ENCODE data around the gene GATAD2B. TPM values are rescaled to one million over a fixed set of nuclear protein-coding genes. Genes with fewer than 3 reads are reported as not detected.

The GATAD2B gene
- total RNA-seq, 1 experiment from 2014 or later = 46.9 TPM

- ATAC-seq = no peak
- H3K36me3 Mint-ChIP-seq = peaks cover 27% of the 10 kb centered on the region
- no peak for TF ChIP-seq ESRRA (CRISPR knock-in tag; IDR thresholded peaks at IDR 0.05; ENCODE audit: borderline replicate concordance)
- TF ChIP-seq IRF2 (CRISPR knock-in tag; IDR thresholded peaks at IDR 0.05; ENCODE audit: borderline replicate concordance, low read depth) = no peak
- no peak for DNase-seq (ENCODE audit: low spot score)
- H3K4me3 Mint-ChIP-seq = no peak overlapping the region
- POLR2A ChIA-PET = no interaction called here
- H3K4me1 Mint-ChIP-seq = peaks cover 28% of the 10 kb centered on the region
- CTCF ChIA-PET = no interaction called here
- H3K27ac Mint-ChIP-seq = no peak overlapping the region
- peaks cover 5% of the 10 kb centered on the region for H3K9me3 Mint-ChIP-seq
- no peaks in the 10 kb centered on the region for H3K27me3 Mint-ChIP-seq (ENCODE audit: low read depth)
Observed at GRCh38 chr1:153970346-153970745, 47.6 kb upstream of the GATAD2B start.

- H3K36me3 Mint-ChIP-seq = peaks cover 15% of the 10 kb centered on the region
- ATAC-seq = no peak
- no peaks in the 10 kb centered on the region for H3K27me3 Mint-ChIP-seq (ENCODE audit: low read depth)
- TF ChIP-seq, protein P1, sequence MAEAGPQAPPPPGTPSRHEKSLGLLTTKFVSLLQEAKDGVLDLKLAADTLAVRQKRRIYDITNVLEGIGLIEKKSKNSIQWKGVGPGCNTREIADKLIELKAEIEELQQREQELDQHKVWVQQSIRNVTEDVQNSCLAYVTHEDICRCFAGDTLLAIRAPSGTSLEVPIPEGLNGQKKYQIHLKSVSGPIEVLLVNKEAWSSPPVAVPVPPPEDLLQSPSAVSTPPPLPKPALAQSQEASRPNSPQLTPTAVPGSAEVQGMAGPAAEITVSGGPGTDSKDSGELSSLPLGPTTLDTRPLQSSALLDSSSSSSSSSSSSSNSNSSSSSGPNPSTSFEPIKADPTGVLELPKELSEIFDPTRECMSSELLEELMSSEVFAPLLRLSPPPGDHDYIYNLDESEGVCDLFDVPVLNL (CRISPR knock-in tag; IDR thresholded peaks at IDR 0.05; ENCODE audit: borderline replicate concordance, low read depth) = no peak
- ChIA-PET CTCF (interaction anchor here (2.9 kb wide), 1 partner anchor 17 kb away, joined by 28 read pairs; the partner anchor contains the start of gene RAB13), POLR2A (interaction anchor here (0.6 to 4.4 kb wide), 2 partner anchors 9 to 10 kb away, joined by 3 to 55 read pairs; partner anchors contain the start of genes CRTC2 and JTB)
- H3K4me3 Mint-ChIP-seq = peak overlapping the region; percentile 80
- peaks cover 5% of the 10 kb centered on the region for H3K9me3 Mint-ChIP-seq
- DNase-seq (ENCODE audit: low spot score) = no peak
- H3K4me1 Mint-ChIP-seq = peaks cover 27% of the 10 kb centered on the region
- no peak overlapping the region for H3K27ac Mint-ChIP-seq
Observed at GRCh38 chr1:153968972-153969371, 46.2 kb upstream of the GATAD2B start.

- DNase-seq (ENCODE audit: low spot score) (no peak), ATAC-seq (no peak)
- ChIA-PET POLR2A (interaction anchor here (0.6 to 4.4 kb wide), 6 partner anchors 9 to 46 kb away, joined by 3 to 55 read pairs (median 22); partner anchors contain the start of genes CRTC2, DENND4B, GATAD2B and JTB), CTCF (interaction anchor here (1.9 to 2.9 kb wide), 3 partner anchors 17 to 271 kb away, joined by 4 to 28 read pairs (median 21); partner anchors contain the start of genes DENND4B and RAB13)
- Mint-ChIP-seq H3K4me3 (peak overlapping the region; percentile 80), H3K9me3 (peaks cover 5% of the 10 kb centered on the region), H3K4me1 (peaks cover 26% of the 10 kb centered on the region), H3K36me3 (peaks cover 9% of the 10 kb centered on the region), H3K27ac (no peak overlapping the region), H3K27me3 (ENCODE audit: low read depth) (no peaks in the 10 kb centered on the region)
- no peak for TF ChIP-seq NR3C1 (CRISPR knock-in tag; conservative IDR thresholded peaks at IDR 0.05; ENCODE audit: low read depth)
- no peak for TF ChIP-seq EMX1 (CRISPR knock-in tag; IDR thresholded peaks at IDR 0.05)
- TF ChIP-seq FOXP1 (CRISPR knock-in tag; IDR thresholded peaks at IDR 0.05; ENCODE audit: borderline replicate concordance) = no peak
- TF ChIP-seq ZNF138 (CRISPR knock-in tag; conservative IDR thresholded peaks at IDR 0.05) = no peak
- TF ChIP-seq, protein P2, sequence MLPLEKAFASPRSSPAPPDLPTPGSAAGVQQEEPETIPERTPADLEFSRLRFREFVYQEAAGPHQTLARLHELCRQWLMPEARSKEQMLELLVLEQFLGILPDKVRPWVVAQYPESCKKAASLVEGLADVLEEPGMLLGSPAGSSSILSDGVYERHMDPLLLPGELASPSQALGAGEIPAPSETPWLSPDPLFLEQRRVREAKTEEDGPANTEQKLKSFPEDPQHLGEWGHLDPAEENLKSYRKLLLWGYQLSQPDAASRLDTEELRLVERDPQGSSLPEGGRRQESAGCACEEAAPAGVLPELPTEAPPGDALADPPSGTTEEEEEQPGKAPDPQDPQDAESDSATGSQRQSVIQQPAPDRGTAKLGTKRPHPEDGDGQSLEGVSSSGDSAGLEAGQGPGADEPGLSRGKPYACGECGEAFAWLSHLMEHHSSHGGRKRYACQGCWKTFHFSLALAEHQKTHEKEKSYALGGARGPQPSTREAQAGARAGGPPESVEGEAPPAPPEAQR (CRISPR knock-in tag; IDR thresholded peaks at IDR 0.05) = no peak
- TF ChIP-seq SP1 (CRISPR knock-in tag; conservative IDR thresholded peaks at IDR 0.05) = no peak
- TF ChIP-seq CREB1 (CRISPR knock-in tag; IDR thresholded peaks at IDR 0.05) = no peak
- no peak for TF ChIP-seq NFE2L1 (CRISPR knock-in tag; IDR thresholded peaks at IDR 0.05)
- TF ChIP-seq, protein P3, sequence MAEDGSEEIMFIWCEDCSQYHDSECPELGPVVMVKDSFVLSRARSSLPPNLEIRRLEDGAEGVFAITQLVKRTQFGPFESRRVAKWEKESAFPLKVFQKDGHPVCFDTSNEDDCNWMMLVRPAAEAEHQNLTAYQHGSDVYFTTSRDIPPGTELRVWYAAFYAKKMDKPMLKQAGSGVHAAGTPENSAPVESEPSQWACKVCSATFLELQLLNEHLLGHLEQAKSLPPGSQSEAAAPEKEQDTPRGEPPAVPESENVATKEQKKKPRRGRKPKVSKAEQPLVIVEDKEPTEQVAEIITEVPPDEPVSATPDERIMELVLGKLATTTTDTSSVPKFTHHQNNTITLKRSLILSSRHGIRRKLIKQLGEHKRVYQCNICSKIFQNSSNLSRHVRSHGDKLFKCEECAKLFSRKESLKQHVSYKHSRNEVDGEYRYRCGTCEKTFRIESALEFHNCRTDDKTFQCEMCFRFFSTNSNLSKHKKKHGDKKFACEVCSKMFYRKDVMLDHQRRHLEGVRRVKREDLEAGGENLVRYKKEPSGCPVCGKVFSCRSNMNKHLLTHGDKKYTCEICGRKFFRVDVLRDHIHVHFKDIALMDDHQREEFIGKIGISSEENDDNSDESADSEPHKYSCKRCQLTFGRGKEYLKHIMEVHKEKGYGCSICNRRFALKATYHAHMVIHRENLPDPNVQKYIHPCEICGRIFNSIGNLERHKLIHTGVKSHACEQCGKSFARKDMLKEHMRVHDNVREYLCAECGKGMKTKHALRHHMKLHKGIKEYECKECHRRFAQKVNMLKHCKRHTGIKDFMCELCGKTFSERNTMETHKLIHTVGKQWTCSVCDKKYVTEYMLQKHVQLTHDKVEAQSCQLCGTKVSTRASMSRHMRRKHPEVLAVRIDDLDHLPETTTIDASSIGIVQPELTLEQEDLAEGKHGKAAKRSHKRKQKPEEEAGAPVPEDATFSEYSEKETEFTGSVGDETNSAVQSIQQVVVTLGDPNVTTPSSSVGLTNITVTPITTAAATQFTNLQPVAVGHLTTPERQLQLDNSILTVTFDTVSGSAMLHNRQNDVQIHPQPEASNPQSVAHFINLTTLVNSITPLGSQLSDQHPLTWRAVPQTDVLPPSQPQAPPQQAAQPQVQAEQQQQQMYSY (CRISPR knock-in tag; IDR thresholded peaks at IDR 0.05) = no peak
- TF ChIP-seq, protein P4, sequence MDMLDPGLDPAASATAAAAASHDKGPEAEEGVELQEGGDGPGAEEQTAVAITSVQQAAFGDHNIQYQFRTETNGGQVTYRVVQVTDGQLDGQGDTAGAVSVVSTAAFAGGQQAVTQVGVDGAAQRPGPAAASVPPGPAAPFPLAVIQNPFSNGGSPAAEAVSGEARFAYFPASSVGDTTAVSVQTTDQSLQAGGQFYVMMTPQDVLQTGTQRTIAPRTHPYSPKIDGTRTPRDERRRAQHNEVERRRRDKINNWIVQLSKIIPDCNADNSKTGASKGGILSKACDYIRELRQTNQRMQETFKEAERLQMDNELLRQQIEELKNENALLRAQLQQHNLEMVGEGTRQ (CRISPR knock-in tag; IDR thresholded peaks at IDR 0.05) = no peak
- no peak for TF ChIP-seq ZNF396 (CRISPR knock-in tag; IDR thresholded peaks at IDR 0.05; ENCODE audit: borderline replicate concordance)
- TF ChIP-seq, protein P1 (CRISPR knock-in tag; IDR thresholded peaks at IDR 0.05; ENCODE audit: borderline replicate concordance, low read depth) = no peak
- TF ChIP-seq ZNF263 (CRISPR knock-in tag; IDR thresholded peaks at IDR 0.05; ENCODE audit: low read depth) = no peak
- TF ChIP-seq ATF3 (CRISPR knock-in tag; conservative IDR thresholded peaks at IDR 0.05) = no peak
- TF ChIP-seq, protein P5, sequence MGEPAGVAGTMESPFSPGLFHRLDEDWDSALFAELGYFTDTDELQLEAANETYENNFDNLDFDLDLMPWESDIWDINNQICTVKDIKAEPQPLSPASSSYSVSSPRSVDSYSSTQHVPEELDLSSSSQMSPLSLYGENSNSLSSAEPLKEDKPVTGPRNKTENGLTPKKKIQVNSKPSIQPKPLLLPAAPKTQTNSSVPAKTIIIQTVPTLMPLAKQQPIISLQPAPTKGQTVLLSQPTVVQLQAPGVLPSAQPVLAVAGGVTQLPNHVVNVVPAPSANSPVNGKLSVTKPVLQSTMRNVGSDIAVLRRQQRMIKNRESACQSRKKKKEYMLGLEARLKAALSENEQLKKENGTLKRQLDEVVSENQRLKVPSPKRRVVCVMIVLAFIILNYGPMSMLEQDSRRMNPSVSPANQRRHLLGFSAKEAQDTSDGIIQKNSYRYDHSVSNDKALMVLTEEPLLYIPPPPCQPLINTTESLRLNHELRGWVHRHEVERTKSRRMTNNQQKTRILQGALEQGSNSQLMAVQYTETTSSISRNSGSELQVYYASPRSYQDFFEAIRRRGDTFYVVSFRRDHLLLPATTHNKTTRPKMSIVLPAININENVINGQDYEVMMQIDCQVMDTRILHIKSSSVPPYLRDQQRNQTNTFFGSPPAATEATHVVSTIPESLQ (CRISPR knock-in tag; IDR thresholded peaks at IDR 0.05) = no peak
- no peak for TF ChIP-seq SMAD4 (CRISPR knock-in tag; IDR thresholded peaks at IDR 0.05)
- TF ChIP-seq GRHL2 (CRISPR knock-in tag; IDR thresholded peaks at IDR 0.05; ENCODE audit: insufficient replicate concordance, severe bottlenecking) = no peak
Observed at GRCh38 chr1:153968408-153968807, 45.6 kb upstream of the GATAD2B start.

All from WTC11 (cell line).